AG10803 (cell line): ENCODE measurements around the gene DIP2C.

ENCODE experiments used
- DNase-seq: peaks from one replicate; pipeline ENCODE4 v3.0.0; 2010; ENCODE audit warnings: low read depth
- H3K4me3 ChIP-seq: 2 replicates; pipeline ENCODE4 v1.5.1; 2011; ENCODE audit warnings: mild to moderate bottlenecking, low read length, control low read depth
- TF ChIP-seq, protein P1 (sequence below): conservative IDR thresholded peaks from 2 replicates; pipeline ENCODE4 v1.5.1; 2011; ENCODE audit warnings: mild to moderate bottlenecking, low read length, control low read depth, inconsistent platforms

The DIP2C gene

GRCh38 chr10:673492-673891 lies 16.0 kb downstream of the DIP2C start:
- TF ChIP-seq, protein P1, sequence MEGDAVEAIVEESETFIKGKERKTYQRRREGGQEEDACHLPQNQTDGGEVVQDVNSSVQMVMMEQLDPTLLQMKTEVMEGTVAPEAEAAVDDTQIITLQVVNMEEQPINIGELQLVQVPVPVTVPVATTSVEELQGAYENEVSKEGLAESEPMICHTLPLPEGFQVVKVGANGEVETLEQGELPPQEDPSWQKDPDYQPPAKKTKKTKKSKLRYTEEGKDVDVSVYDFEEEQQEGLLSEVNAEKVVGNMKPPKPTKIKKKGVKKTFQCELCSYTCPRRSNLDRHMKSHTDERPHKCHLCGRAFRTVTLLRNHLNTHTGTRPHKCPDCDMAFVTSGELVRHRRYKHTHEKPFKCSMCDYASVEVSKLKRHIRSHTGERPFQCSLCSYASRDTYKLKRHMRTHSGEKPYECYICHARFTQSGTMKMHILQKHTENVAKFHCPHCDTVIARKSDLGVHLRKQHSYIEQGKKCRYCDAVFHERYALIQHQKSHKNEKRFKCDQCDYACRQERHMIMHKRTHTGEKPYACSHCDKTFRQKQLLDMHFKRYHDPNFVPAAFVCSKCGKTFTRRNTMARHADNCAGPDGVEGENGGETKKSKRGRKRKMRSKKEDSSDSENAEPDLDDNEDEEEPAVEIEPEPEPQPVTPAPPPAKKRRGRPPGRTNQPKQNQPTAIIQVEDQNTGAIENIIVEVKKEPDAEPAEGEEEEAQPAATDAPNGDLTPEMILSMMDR, result no peak
- no peak overlapping the region for H3K4me3 ChIP-seq
- DNase-seq, result no peak

- TF ChIP-seq, protein P1, result no peak
Measured at GRCh38 chr10:672992-673391, 16.5 kb downstream of the DIP2C start.

GRCh38 chr10:672203-672602 lies 17.3 kb downstream of the DIP2C start:
- DNase-seq, result no peak
- TF ChIP-seq, protein P1, result no peak
- no peak overlapping the region for H3K4me3 ChIP-seq

More at GRCh38 chr10:672992-673391, 16.5 kb downstream of the DIP2C start:
- no peak for DNase-seq
- no peak overlapping the region for H3K4me3 ChIP-seq

GRCh38 chr10:670990-671389 lies 18.5 kb downstream of the DIP2C start:
- TF ChIP-seq, protein P1, result no peak
- H3K4me3 ChIP-seq, result no peak overlapping the region
- no peak for DNase-seq

- no peak overlapping the region for H3K4me3 ChIP-seq
- no peak for DNase-seq
- TF ChIP-seq, protein P1, result no peak
Measured at GRCh38 chr10:670038-670437, 19.4 kb downstream of the DIP2C start.

- TF ChIP-seq, protein P1, result no peak
- no peak for DNase-seq
- H3K4me3 ChIP-seq, result no peak overlapping the region
Measured at GRCh38 chr10:668786-669485, 20.5 kb downstream of the DIP2C start.

- no peak overlapping the region for H3K4me3 ChIP-seq
- TF ChIP-seq, protein P1, result no peak
- no peak for DNase-seq
Measured at GRCh38 chr10:667602-668143, 21.8 kb downstream of the DIP2C start.
